Uterus (tissue), 4 donors: ENCODE results near the gene CPPED1. TPM values are rescaled to one million over a fixed set of nuclear protein-coding genes. Genes with fewer than 3 reads are reported as not detected.

Experiments
- DNase-seq, 2 donors: peaks; one replicate each; pipeline ENCODE4 v3.0.0-alpha.2; 2019 to 2020
- H3K27ac ChIP-seq, 2 donors: fragments of 200-600 bp; sonication (generic); 1 replicate in 1 of 2; 2 replicates in 1 of 2; pipeline ENCODE4 v1.5.1; 2016 to 2018
- H3K27me3 ChIP-seq, 2 donors: fragments of 200-600 bp; sonication (generic); one replicate each; pipeline ENCODE4 v1.5.1; 2018 to 2019; ENCODE audit warnings: control low read depth in 1 of 2
- H3K36me3 ChIP-seq, 2 donors: fragments of 200-600 bp; sonication (generic); one replicate each; pipeline ENCODE4 v1.5.1; 2019; ENCODE audit warnings: control low read depth in 1 of 2
- H3K4me1 ChIP-seq, 2 donors: fragments of 200-600 bp; sonication (generic); one replicate each; pipeline ENCODE4 v1.5.1; 2018 to 2019; ENCODE audit warnings: control low read depth in 1 of 2
- H3K4me3 ChIP-seq, 2 donors: fragments of 200-600 bp; sonication (generic); 1 replicate in 1 of 2; 2 replicates in 1 of 2; pipeline ENCODE4 v1.5.1; 2018 to 2019; ENCODE audit warnings: mild to moderate bottlenecking in 1 of 2
- H3K9me3 ChIP-seq, 2 donors: fragments of 200-600 bp; sonication (generic); one replicate each; pipeline ENCODE4 v1.5.1; 2019; ENCODE audit warnings: control low read depth in 1 of 2
- POLR2A ChIP-seq, 2 donors: fragments of 450-650 bp; IDR thresholded peaks; one replicate each; pipeline ENCODE4 v1.6.1; 2016; ENCODE audit warnings: antibody characterized with exemption in 2 of 2, mild to moderate bottlenecking in 1 of 2, moderate library complexity in 1 of 2
- intact Hi-C: fragments of 100-400 bp; cut with DNase I; formaldehyde crosslinking; loops from one replicate; pipeline ENCODE4 v1.15.1; 2023; ENCODE audit warnings: low total_unique reads
- total RNA-seq, 4 donors: library from RNA; depleted of rRNA in 3 of 4; stranded (reverse); fragments of >200 nt in 3 of 4; gene quantifications; one replicate each; pipeline versions ENCODE4 v1.1.0 to v1.2.4, GENCODE V29; 2014 to 2023
- TF ChIP-seq, protein P1 (sequence below), 4 experiments: fragments of 200-600 bp in 2 of 4; fragments of 450-650 bp in 2 of 4; sonication (generic) in 2 of 4; IDR thresholded peaks; one replicate each; pipeline ENCODE4 v1.5.1; 2016 to 2019; ENCODE audit warnings: antibody characterized with exemption in 4 of 4, mild to moderate bottlenecking in 2 of 4, moderate library complexity in 1 of 4
- donor health status: DM: yes; HTN: yes; CAD: no.

The CPPED1 gene
- total RNA-seq, 4 donors from 2014 or later: 1.5 to 9.2 (median 5.5) TPM

DNA sequence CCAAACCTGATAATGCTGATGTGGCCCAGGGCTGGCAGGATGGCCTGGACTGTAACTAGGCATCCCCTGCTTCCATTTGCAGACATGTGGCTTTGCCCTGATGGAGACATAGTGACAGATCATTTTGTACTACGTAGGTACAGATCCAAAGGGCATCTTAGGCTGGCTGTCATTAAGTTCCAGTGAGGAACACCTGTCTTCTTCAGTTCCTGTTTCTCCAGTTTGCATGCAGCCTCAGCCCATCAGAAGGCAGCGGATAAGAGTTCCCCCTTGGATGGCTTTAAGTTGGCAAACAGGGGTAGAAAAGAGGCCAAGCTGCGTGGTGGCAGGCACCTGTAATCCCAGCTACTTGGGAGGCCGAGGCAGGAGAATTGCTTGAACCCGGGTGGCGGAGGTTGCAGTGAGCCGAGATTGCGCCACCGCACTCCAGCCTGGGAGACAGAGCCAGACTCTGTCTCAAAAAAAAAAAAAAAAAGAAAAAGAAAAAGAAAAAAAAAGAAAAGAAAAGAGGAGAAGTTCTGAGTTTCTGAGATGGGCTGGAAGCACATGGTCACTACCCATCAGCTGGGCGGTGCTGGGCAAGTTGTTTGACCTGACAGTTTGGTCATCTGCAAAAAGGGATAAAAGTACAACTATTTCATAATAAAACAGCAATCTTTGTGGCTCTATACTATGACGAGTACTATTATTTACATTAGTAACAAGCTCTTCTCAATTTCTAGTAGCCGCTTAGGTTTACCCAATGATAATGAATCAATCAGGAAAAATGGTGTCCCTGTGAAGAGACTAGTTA lies 42.7 kb downstream of the CPPED1 start:
- no peak for TF ChIP-seq POLR2A (IDR thresholded peaks at IDR 0.05)
- TF ChIP-seq, protein P1, sequence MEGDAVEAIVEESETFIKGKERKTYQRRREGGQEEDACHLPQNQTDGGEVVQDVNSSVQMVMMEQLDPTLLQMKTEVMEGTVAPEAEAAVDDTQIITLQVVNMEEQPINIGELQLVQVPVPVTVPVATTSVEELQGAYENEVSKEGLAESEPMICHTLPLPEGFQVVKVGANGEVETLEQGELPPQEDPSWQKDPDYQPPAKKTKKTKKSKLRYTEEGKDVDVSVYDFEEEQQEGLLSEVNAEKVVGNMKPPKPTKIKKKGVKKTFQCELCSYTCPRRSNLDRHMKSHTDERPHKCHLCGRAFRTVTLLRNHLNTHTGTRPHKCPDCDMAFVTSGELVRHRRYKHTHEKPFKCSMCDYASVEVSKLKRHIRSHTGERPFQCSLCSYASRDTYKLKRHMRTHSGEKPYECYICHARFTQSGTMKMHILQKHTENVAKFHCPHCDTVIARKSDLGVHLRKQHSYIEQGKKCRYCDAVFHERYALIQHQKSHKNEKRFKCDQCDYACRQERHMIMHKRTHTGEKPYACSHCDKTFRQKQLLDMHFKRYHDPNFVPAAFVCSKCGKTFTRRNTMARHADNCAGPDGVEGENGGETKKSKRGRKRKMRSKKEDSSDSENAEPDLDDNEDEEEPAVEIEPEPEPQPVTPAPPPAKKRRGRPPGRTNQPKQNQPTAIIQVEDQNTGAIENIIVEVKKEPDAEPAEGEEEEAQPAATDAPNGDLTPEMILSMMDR (IDR thresholded peaks at IDR 0.05): no peak
- no peak overlapping the region for H3K27ac ChIP-seq
- no peaks in the 10 kb centered on the region for H3K36me3 ChIP-seq
- no peak overlapping the region for H3K4me3 ChIP-seq
- H3K27me3 ChIP-seq: no peaks in the 10 kb centered on the region
- intact Hi-C loops: no loop called here
- no peaks in the 10 kb centered on the region for H3K9me3 ChIP-seq
- DNase-seq: no peak
- no peaks in the 10 kb centered on the region for H3K4me1 ChIP-seq

DNA sequence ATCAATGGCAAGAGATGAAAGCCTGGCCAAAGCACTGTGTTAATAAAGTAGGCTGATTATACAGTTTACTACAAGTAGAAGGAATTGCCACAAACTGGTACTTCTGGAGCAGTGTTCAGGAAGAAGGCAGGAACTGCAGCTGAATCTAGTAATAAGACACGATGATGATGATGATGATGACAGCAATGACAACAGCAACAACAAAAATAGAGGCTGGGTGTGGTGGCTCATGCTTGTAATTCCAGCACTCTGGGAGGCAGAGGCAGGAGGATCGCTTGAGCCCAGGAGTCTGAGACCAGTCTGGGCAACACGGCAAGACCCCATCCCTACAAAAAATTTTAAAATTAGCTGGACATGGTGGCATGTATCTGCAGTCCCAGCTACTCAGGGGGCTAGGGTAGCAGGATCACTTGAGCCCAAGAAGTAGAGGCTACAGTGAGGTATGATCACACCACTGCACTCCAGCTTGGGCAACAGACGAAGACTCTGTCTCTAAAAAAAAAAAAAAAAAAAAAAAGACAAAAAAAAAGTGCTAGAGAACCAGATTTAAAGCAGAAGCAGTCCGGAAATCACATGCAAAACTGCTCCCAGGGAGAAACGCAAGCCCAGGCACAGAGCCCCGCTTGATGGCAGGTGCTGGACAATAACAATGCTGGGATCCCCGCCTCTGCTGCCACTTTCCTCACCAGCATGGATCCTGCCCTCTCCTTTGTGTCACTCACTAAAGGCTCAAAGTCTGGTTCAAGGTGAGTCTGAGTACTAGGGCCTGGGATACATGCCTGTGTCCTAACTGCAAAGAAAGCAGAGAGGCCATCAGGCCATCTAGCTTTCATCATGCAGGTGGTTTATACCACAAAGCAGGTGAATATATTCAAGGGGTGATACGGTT lies 44.8 kb downstream of the CPPED1 start:
- TF ChIP-seq POLR2A (IDR thresholded peaks at IDR 0.05): no peak
- no peaks in the 10 kb centered on the region for H3K4me1 ChIP-seq
- no peaks in the 10 kb centered on the region for H3K36me3 ChIP-seq
- intact Hi-C loops: no loop called here
- H3K9me3 ChIP-seq: no peaks in the 10 kb centered on the region
- no peaks in the 10 kb centered on the region for H3K27me3 ChIP-seq
- DNase-seq: no peak
- H3K27ac ChIP-seq: no peak overlapping the region
- no peak overlapping the region for H3K4me3 ChIP-seq

DNA sequence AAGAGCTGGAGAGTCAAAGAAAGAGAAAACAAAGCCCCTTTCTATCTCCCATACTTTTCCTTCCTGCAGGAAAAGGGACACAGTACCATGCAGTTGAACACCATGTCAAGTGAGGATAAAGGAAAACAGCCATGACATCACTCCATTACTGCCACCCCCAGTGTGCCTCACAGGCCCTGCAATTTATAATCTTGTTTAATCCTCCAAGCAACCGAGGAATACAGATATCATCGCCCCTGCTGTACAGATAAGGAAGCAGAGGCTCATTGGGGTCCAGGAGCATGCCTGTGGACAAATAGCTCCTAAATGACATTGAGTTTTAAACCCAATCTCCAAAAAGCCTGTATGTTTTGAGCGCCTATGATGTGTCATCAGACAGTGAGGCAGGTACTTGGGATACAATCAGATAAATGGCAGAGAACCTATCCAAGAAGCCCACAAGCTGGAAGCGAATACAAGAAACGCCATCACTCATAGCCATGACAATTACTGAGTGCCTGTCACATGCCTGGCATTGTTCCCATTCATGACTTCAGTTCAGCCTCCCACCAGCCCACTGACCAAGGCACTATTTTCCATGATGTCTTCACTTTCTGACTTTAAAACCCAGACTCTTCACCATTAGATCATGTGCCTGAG lies 45.5 kb downstream of the CPPED1 start:
- Histone ChIP-seq H3K27me3 (no peaks in the 10 kb centered on the region), H3K27ac (no peak overlapping the region), H3K4me3 (no peak overlapping the region), H3K4me1 (no peaks in the 10 kb centered on the region), H3K36me3 (no peaks in the 10 kb centered on the region), H3K9me3 (no peaks in the 10 kb centered on the region)
- DNase-seq: no peak
- TF ChIP-seq POLR2A (IDR thresholded peaks at IDR 0.05): no peak
- TF ChIP-seq, protein P1 (IDR thresholded peaks at IDR 0.05): no peak
- intact Hi-C loops: no loop called here

DNA sequence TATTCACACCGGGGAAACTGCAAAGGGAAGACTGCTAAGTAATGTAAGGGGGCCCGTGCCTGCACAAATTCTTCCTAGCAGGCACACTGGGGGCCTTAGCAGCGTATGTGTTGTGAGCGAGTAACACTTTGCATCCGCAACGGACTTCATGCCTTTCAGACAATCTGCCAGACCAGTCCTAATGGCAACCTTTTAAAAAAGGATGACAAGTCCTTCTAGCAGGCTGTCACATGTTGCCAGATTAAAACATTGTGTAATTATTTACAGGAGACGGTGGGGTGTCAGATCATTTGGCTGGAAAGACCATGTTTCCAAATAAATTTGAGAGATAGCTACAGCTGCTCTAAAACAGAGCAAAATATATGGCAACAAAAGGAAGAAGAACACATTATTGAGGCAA lies 46.1 kb downstream of the CPPED1 start:
- no peaks in the 10 kb centered on the region for H3K36me3 ChIP-seq
- TF ChIP-seq, protein P1 (IDR thresholded peaks at IDR 0.05): no peak
- no peak for TF ChIP-seq POLR2A (IDR thresholded peaks at IDR 0.05)
- intact Hi-C loops: no loop called here
- H3K9me3 ChIP-seq: no peaks in the 10 kb centered on the region
- H3K27me3 ChIP-seq: no peaks in the 10 kb centered on the region
- no peak for DNase-seq
- H3K4me1 ChIP-seq: no peaks in the 10 kb centered on the region
- no peak overlapping the region for H3K4me3 ChIP-seq
- H3K27ac ChIP-seq: no peak overlapping the region

DNA sequence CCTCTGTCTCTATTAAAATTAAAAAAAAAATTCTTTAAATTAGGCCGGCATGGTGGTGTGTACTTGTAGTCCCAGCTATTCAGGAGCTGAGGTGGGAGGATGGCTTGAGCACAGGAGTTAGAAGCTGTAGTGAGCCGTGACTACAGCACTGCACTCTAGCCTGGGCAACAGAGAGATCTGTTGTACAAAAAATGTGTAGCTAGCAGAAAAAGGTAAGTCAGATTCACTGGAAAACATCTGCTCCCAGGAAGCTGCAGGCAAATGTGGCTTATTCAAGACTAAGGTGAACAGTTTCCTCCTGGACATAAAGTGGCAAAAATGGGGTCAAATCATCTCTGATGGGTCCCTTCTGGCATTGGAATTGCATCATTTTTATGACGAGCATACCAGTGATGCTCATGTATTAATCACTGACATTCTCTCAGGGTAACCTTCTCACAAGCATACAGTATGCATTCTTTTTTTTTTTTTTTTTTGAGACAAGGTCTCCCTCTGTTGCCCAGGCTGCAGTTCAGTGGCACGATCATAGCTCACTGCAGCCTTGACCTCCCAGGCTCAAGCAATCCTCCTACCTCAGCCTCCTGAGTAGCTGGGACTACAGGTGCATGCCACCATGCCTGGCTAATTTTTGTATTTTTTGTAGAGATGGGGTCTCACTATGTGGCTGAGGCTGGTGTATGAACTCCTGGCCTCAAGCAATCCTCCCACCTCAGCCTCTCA lies 48.7 kb downstream of the CPPED1 start:
- TF ChIP-seq, protein P1 (IDR thresholded peaks at IDR 0.05): no peak
- no peak for TF ChIP-seq POLR2A (IDR thresholded peaks at IDR 0.05)
- no peaks in the 10 kb centered on the region for H3K9me3 ChIP-seq
- H3K36me3 ChIP-seq: no peaks in the 10 kb centered on the region
- no peak overlapping the region for H3K4me3 ChIP-seq
- no peaks in the 10 kb centered on the region for H3K27me3 ChIP-seq
- H3K27ac ChIP-seq: no peak overlapping the region
- DNase-seq: no peak
- intact Hi-C loops: no loop called here
- H3K4me1 ChIP-seq: no peaks in the 10 kb centered on the region
